Dermis microvascular lymphatic vessel endothelial cell (primary cell): ENCODE results near the gene NTM. TPM values are rescaled to one million over a fixed set of nuclear protein-coding genes. Genes with fewer than 3 reads are reported as not detected.
"Not testable (repeated sequence)": the region's sequence is repeated elsewhere in the genome, so short reads cannot be mapped to it uniquely, and the experiment has no call there.

Experiments
- DNase-seq, 2 donors: peaks; one replicate each; pipeline versions ENCODE4 v3.0.0 to v3.0.0-alpha.2; 2010; ENCODE audit warnings: low read depth in 2 of 2
- total RNA-seq: library from RNA; depleted of rRNA; stranded (reverse); fragments of >200 nt; gene quantifications from 2 replicates; pipeline ENCODE4 v1.2.1, GENCODE V29; 2014

NTM gene
- total RNA-seq, result under 0.01 TPM in 1 of 2 replicates, not detected in the other

DNA sequence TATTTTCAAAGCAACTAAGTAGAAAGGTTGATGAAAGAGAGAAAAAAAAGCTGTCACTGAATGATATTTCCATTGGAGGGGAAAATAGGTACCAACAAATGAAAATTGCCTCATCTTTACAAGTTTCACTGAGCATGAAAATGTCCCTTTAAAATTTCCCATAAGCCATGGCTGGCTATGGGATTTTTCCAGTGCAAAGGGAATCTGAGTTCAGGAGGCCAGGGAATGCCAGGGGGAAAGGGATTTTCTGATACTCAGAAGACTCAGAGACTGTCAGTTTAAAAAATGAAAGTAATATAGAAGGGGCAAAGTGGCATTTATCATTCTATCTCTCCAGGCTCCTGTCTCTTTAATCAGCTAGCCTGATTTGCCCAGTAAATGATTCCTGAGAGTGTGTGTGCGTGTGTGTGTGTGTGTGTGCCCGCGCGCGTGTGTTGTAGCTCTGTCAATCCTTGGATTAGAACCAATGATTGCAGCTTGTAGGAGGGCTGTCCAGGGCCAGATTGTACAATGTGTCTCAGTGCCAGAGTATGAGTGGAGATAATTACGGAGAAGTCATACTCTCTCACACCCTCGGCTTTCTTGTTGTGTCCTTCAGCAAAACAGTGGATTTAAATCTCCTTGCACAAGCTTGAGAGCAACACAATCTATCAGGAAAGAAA lies at the start of gene NTM:
NTM (plus strand) TSS at position 526 of the 662 bp plus-strand sequence.
- no peak for DNase-seq

- DNase-seq, result no peak
Measured at GRCh38 chr11:131324921-131325570, 45.4 kb upstream of the NTM start.

DNA sequence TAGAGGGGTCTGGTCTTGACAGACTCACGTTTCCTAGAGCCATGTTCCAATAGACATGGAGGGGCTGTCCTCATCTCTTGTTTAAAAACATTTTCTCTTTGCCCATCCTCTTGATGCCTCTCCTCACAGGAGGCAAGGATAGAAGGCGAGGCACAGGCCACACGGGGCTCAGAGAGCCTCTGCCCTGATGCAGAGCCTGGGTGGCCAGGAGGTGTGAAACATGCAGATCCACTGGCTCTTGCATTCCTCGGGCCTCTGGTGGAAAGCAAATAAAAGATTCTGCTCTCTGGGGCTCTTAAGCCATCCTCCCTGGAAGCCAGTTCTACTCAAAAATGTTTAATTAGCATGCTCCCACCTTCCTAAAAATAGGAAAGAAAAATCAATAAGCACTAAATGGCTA lies 43.6 kb upstream of the NTM start:
- no peak for DNase-seq

DNA sequence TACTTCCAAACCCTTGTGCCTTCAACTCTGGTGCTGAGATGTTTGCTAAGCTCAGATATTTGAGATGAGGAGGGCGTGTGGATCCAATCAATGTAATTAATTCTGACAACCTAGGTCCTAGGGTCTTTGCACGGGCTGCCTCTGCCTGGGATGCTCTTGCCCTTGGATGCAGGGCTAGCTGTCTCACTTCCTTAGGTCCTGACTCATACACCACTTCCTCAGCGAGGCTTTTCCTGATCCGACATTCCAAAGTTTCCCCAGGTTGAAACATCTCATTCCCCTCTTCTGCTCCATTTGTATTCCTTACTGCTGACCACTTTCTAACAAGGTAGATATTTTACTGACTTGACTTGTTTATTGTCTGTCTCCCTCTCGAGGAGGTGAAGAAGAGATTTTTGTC lies 43.0 kb upstream of the NTM start:
- no peak for DNase-seq

GRCh38 chr11:131328843-131329242 lies 41.6 kb upstream of the NTM start:
- DNase-seq, result no peak

DNA sequence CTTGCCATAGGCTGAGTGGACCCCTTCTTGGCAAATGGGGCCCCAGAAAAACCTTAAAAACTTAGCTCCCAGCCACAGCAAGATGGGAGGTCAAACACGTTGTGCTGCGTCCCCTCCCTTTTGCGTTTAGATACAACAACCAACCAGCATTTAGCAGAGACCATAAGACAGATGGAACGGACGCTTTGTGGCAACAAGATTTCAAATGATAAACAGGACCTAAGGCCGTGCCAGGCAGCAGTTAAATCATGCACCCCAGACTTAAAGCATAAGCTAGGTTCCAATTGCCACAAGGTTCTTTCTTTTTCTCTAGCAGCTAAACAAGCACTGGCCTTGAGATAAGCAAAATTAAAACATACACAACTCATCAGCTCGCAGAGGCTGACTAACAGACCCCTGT lies 39.4 kb upstream of the NTM start:
- no peak for DNase-seq

DNA sequence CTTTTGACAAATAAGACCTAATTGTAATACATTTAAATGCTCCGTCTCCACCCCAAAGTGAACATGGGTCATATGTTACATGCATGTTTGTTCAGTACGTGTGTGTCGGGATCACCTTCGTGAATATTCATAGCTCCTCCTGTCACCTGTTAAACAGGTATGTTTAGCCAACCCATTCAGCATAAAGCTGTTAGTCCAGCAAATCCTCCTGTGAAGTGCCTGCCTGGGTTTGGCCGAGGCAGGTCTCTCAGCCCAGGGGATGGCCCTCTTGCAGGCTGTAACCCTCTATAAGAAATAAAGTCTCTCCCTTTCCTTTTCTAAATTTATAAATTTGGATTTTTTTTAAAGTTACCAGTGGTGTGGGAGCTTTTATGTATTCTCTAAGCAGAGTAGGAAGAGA lies 38.9 kb upstream of the NTM start:
- DNase-seq, result no peak

DNA sequence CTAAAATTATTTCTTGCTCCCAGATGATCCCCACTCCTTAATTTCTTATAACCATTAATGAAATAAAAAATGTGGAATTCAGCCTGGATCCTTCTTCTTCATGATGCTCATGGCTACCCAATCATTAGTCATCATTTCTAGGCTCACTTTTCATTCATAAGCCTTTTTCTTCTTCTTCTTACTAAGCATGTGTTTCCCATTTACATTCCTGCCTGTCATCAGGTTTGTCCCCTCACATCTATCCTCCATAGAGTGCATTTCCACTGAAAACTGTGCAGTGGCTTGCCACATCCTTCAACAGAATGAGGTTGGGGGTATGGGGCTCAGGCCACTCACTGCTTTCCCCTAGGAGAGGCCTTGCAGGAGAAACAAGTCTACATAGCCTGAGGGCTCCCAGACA lies 35.8 kb upstream of the NTM start:
- DNase-seq, result no peak

DNA sequence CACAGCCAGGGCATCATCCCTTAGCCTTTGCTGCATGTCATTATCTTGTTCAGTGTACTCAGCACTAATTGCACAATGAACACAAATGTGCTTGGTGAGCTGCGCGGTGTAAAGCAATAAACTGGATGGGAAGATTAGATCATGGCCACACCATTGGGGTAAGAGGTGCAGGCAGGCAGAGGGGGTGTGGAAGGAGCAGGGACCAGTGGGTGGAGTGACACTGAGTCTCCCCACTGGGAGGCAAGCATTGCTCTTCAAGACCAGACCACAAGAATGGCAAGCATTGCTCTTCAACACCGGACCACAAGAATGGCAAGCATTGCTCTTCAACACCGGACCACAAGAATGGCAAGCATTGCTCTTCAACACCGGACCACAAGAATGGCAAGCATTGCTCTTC lies 28.5 kb upstream of the NTM start:
- not testable (repeated sequence) for DNase-seq

GRCh38 chr11:131342442-131342841 lies 28.0 kb upstream of the NTM start:
- DNase-seq, result not testable (repeated sequence)

- DNase-seq, result no peak
Measured at GRCh38 chr11:131345406-131345805, 25.0 kb upstream of the NTM start.

DNA sequence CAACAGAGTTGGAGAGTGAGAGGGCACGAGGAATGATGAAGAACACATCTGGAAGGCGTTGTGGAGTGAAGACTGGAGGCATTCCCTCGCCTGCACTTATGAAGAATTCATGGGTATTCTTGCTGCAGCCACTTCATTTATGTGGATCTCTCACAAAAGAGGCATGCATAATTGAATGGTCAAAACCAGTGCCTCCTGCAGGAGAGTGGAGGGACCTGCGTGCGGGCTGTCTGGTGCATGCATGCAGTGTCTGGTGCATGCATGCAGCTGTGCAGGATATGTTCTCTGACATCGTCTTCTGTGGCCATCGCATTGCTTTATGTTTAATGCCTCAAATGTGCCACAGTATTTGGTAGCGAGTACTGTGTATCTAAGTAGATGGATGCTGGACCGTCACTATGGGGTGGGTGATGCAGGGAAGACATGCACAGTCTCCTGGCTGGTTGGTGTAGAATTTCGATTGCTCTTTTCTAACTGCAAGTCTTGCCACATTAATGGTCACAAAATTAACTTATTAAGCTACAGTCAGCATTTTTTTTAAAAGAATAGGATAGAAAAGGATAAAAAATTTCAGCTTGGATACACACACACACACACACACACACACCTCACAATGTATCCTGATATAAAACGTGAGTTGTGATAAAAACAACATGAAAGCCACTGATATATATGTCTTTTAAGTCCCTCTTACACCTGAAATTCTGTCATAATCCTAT lies 20.9 kb upstream of the NTM start:
- DNase-seq, result no peak

DNA sequence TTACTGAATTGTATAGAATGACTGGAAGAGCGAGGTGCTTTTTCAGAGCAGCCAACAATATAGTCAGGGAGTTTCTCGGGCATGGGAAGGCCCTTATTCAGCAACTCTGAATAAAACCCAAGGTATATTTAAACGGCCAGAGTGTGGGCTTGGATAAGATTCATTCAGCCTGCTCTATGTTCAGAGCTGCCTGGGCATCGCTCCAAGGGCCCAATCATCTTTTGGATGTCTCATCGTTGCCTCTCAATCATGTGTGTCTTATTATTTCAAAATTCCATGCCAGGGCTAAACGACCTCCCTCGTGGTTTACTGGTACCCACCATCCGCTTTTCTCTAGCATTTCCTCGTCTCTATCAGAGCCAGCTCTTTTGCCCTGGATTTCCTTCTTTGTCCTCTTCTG lies 19.5 kb upstream of the NTM start:
- DNase-seq, result no peak

DNA sequence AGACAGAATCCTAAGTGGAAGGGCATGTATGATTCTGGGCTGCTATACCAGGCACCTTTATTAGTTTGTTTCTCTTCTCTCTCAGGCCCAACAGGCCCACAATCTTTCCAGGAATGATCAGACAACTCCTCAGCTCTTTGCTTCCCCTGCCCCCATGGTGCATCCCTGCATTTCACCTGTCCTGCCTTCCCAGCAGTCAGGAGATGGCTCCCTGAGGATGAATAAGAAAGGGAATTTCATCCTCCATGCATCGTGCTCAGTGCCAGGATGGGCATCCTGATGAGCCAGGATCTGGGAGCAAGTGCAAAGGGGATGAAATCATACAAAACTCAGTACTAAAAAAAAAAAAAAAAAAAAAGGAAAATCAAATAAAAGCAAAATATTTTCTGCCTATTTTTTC lies 18.6 kb upstream of the NTM start:
- no peak for DNase-seq

DNA sequence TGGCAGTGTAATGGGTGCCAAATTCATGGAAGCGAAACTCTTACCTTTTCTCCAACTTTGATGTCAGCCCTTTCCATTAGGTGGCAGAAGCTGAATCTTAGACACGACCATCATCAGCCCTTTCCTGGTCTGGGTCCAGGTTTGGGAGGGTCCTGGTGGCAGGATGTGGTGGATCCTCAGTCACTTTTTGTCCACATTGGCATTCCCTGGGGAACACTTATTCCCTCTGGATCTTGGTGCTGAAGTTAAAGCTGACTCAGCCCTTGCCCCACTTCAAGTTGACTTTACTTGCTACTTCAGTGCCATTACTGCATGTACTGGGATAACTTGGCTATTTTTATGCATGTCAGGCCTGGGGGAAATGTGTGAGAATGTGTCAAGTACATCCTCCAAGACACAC lies 16.6 kb upstream of the NTM start:
- no peak for DNase-seq

- DNase-seq, result no peak
Measured at GRCh38 chr11:131354251-131354701, 16.1 kb upstream of the NTM start.

DNA sequence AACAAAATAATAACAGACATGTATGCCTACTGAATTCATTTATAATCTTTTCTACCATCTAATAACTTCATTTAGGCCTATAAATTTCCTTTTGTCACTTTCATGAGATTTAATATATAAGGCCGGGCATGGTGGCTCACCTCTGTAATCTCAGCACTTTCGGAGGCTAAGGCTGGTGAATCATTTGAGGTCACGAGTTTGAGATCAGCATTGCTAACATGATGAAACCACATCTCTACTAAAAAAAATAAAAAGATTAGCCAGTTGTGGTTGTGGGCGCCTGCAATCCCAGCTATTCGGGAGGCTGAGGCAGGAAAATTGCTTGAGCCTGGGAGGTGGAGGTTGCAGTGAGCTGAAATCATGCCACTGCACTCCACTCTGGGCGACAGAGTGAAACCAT lies 14.2 kb upstream of the NTM start:
- no peak for DNase-seq

- DNase-seq, result no peak
Measured at GRCh38 chr11:131365329-131365930, 5.0 kb upstream of the NTM start.

DNA sequence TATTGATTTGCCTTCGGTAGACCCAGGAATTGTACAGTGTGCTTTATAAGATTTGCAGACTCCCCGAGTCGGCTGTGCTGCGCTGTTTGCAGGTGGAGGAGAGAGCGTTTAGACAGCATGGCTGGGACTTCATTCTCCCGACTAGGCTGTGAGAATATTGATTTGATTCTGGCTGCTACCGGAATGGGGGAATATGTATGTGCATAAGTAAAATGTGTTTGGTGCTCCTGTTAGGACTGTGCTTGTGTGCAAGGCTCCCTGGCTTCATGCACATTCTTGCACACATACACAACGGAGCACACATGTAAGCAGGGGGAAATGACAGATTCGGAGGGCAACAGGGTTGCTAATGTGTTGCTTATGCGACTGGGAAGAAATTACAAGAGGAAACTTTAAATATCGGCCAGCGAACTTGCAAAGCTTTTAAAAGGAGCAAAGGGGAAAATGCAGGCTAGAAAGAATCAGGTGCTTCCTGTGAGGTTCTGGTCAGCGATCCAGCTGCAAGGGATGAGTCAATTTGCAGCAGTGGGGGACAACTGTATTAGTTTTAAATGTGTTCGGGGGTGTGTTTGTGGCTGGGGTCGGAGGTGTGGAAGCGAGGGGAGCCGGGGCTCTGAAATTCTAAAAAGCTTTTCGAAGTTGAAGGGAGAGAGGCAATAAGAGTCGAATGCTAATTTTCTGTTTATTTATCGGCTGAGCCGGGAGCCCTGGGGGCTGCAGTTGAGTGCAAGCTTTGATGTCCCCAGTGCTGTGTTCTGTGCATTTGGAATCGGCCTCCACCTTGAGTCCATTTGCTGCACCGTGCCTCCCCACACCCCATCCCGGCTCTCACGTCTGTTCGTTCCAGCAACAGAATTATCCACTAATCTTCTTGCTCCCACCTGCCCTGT lies 731 bp downstream of the NTM start:
- no peak for DNase-seq

- no peak for DNase-seq
Measured at GRCh38 chr11:131371791-131372104, 1.3 kb downstream of the NTM start.

DNA sequence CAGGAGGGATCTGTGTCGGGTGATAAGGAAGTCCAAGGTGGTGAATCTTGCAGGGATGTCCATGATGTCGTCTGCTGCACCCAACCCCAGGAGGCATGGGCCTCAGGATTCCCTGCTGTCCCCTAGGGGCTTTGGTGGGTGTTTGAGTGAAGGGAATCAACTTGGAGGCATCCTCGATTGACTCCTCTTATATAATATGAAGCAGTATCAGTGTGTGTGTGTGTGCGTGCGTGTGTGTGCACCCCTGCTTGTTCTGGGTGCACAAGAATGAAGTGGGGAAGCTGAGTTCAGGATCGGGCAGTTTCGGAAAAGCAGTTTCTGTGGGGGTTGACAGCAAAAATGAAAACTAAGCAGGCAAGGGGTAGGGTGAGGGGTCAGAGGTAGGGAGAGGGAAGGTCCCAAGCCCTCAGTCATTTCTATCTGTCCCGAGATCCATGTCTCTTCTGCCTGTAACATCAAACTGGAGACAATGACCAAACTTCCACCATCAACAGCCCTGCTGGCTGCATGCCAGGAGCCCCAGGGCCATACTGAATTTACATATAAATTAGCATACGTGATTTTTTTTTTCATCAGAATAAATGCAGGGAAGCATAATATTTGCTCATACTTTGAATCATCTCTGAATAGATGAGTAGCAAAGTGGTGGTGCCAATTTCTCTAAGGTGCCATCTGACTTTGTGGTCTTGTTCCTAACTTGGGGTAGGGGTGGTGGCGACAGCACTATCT lies 2.0 kb downstream of the NTM start:
- no peak for DNase-seq
